ENCODE data around the gene PIGC.

GRCh38 chr1:172401477-172401876, 42.4 kb downstream of the PIGC start:
- TF ChIP-seq CTCF (IDR thresholded peaks at IDR 0.05) (no peak), POLR2A (IDR thresholded peaks at IDR 0.05) (no peak), EP300 (IDR thresholded peaks at IDR 0.05) (no peak)

All from tibial nerve (tissue), 4 donors.